ENCODE results near the gene NIBAN1. TPM values are rescaled to one million over a fixed set of nuclear protein-coding genes. Genes with fewer than 3 reads are reported as not detected.

Gene NIBAN1
- total RNA-seq, 4 donors from 2014 or later, result 17.7 to 26.4 (median 22.1) TPM

- H3K4me3 ChIP-seq, result no peak overlapping the region
- H3K36me3 ChIP-seq, result no peaks in the 10 kb centered on the region
- peaks cover 0 to 8% (median 0%) of the 10 kb centered on the region in 4 donors for H3K4me1 ChIP-seq
- H3K9me3 ChIP-seq, result no peaks in the 10 kb centered on the region
- no peaks in the 10 kb centered on the region for H3K27me3 ChIP-seq
- DNase-seq (ENCODE audit: low spot score in 2 of 2), result peak; percentile 67 to 79
- no peak overlapping the region for H3K27ac ChIP-seq
- TF ChIP-seq EP300 (IDR thresholded peaks at IDR 0.05) (peak in 1 of 2 donors; percentile 29), CTCF (IDR thresholded peaks at IDR 0.05) (peak; percentile 83 to 91 (median 88)), POLR2A (IDR thresholded peaks at IDR 0.05) (no peak)
- WGBS, 2 donors, result 49 to 52% methylated on average over 14 of the region's 14 CpGs
These were observed 8.0 kb upstream of the NIBAN1 start for GRCh38 chr1:184982002-184982954.

GRCh38 chr1:184980726-184981125 lies 6.4 kb upstream of the NIBAN1 start:
- no peak for DNase-seq (ENCODE audit: low spot score in 2 of 2)
- H3K9me3 ChIP-seq, result no peaks in the 10 kb centered on the region

DNA sequence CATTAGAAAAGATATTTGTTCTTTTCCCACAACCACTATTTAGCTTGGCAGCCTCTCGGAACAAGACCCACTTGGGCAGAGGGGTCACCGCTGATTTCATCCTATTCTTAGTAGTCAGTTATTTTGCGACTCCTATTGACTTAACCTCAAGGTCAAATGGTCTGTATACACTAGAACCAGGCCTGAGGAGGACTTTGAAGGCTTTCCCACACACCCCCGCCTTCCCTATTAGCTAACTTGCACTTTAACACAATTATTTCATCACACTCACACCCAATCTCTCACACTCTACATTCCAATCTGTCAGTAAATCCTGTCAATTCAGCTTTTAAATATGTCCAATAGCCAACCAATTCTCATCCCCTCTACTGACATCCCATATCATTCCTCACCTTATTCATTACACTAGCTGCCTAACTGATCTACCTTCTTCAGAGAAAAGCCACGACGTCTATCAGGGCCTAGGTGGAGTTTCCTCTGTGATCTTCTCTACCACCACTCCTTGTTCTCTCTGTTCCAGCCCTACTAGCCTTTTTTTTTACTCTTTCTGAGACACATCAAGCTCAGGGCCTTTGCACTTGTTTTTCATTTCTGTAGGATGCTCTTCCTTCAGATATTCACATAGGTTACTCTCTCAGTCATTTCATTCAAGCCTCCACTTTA lies 1.0 kb upstream of the NIBAN1 start:
- DNase-seq (ENCODE audit: low spot score in 2 of 2), result no peak
- Histone ChIP-seq H3K4me3 (no peak overlapping the region), H3K36me3 (no peaks in the 10 kb centered on the region), H3K27me3 (no peaks in the 10 kb centered on the region), H3K27ac (peak overlapping the region in 2 of 4 donors; percentile 83 to 87), H3K4me1 (peaks cover 0 to 39% (median 10%) of the 10 kb centered on the region in 4 donors), H3K9me3 (no peaks in the 10 kb centered on the region)
- WGBS, 2 donors, result 49 to 52% methylated on average over 6 of the region's 6 CpGs
- no peak for TF ChIP-seq CTCF (IDR thresholded peaks at IDR 0.05)
- no peak for TF ChIP-seq POLR2A (IDR thresholded peaks at IDR 0.05)
- no peak for TF ChIP-seq EP300 (IDR thresholded peaks at IDR 0.05)

More at GRCh38 chr1:184980726-184981125, 6.4 kb upstream of the NIBAN1 start:
- H3K36me3 ChIP-seq, result no peaks in the 10 kb centered on the region
- WGBS, 2 donors, result 89 to 98% methylated on average over 1 of the region's 1 CpG
- peaks cover 0 to 8% (median 0%) of the 10 kb centered on the region in 4 donors for H3K4me1 ChIP-seq
- H3K27ac ChIP-seq, result no peak overlapping the region
- no peak overlapping the region for H3K4me3 ChIP-seq
- no peaks in the 10 kb centered on the region for H3K27me3 ChIP-seq
- TF ChIP-seq CTCF (IDR thresholded peaks at IDR 0.05) (no peak), POLR2A (IDR thresholded peaks at IDR 0.05) (no peak), EP300 (IDR thresholded peaks at IDR 0.05) (no peak)

GRCh38 chr1:184974837-184975115 lies 468 bp upstream of the NIBAN1 start:
- 63 to 69% methylated on average over 4 of the region's 4 CpGs for WGBS, 2 donors
- peak overlapping the region; percentile 66 to 79 (median 76) for H3K4me3 ChIP-seq
- peaks cover 0 to 40% (median 10%) of the 10 kb centered on the region in 4 donors for H3K4me1 ChIP-seq
- no peaks in the 10 kb centered on the region for H3K9me3 ChIP-seq
- no peaks in the 10 kb centered on the region for H3K27me3 ChIP-seq
- no peak for DNase-seq (ENCODE audit: low spot score in 2 of 2)
- H3K27ac ChIP-seq, result peak overlapping the region in 3 of 4 donors; percentile 78 to 87 (median 83)
- no peak for TF ChIP-seq EP300 (IDR thresholded peaks at IDR 0.05)
- no peak for TF ChIP-seq CTCF (IDR thresholded peaks at IDR 0.05)
- no peak for TF ChIP-seq POLR2A (IDR thresholded peaks at IDR 0.05)
- no peaks in the 10 kb centered on the region for H3K36me3 ChIP-seq
